OCI-LY1 (cell line): Measurements from ENCODE around the gene TPCN1.

Experiments
- H2AFZ ChIP-seq: fragments of 200-600 bp; sonication (generic), shearing (Covaris generic); 2 replicates; pipeline ENCODE4 v1.6.0; 2014; ENCODE audit warnings: antibody characterized with exemption, mild to moderate bottlenecking, low read length
- H3F3A ChIP-seq: fragments of 200-600 bp; sonication (generic), shearing (Covaris generic); 2 replicates; pipeline ENCODE4 v1.6.0; 2014; ENCODE audit warnings: mild to moderate bottlenecking, antibody characterized with exemption, low read length, moderate library complexity; ENCODE audit not compliant: insufficient read depth
- H3K27ac ChIP-seq: fragments of 200-600 bp; sonication (generic); 2 replicates; pipeline ENCODE4 v1.5.1; 2014; ENCODE audit warnings: low read length, mixed run types, mild to moderate bottlenecking, low read depth; ENCODE audit not compliant: poor library complexity, severe bottlenecking
- H3K27me3 ChIP-seq: fragments of 200-600 bp; sonication (generic); 2 replicates; pipeline ENCODE4 v1.6.0; 2014; ENCODE audit warnings: antibody characterized with exemption, mild to moderate bottlenecking, low read length, moderate library complexity; ENCODE audit not compliant: insufficient read depth
- H3K36me3 ChIP-seq: fragments of 200-600 bp; sonication (generic); 2 replicates; pipeline ENCODE4 v1.6.1; 2014; ENCODE audit warnings: mild to moderate bottlenecking, antibody characterized with exemption, low read length, moderate library complexity, mixed read lengths; ENCODE audit not compliant: insufficient read depth
- H3K4me1 ChIP-seq: fragments of 200-600 bp; sonication (generic); 2 replicates; pipeline ENCODE4 v1.5.1; 2014; ENCODE audit warnings: mild to moderate bottlenecking, low read length, moderate library complexity; ENCODE audit not compliant: insufficient read depth, severe bottlenecking
- H3K4me2 ChIP-seq: fragments of 200-600 bp; sonication (generic), shearing (Covaris generic); 2 replicates; pipeline ENCODE4 v1.6.1; 2014; ENCODE audit warnings: low read length
- H3K4me3 ChIP-seq: fragments of 200-600 bp; sonication (generic); 2 replicates; pipeline ENCODE4 v1.5.1; 2014; ENCODE audit warnings: low read length, low read depth, mild to moderate bottlenecking, mixed read lengths; ENCODE audit not compliant: poor library complexity, severe bottlenecking
- H3K79me2 ChIP-seq: fragments of 200-600 bp; shearing (Covaris generic); 2 replicates; pipeline ENCODE4 v1.6.1; 2016; ENCODE audit warnings: mixed run types, low read length, mixed read lengths; ENCODE audit not compliant: insufficient read depth
- H3K9ac ChIP-seq: fragments of 200-600 bp; sonication (generic), shearing (Covaris generic); 2 replicates; pipeline ENCODE4 v1.6.1; 2014; ENCODE audit warnings: mild to moderate bottlenecking, low read length, mixed read lengths
- H3K9me2 ChIP-seq: fragments of 200-600 bp; sonication (generic), shearing (Covaris generic); 2 replicates; pipeline ENCODE4 v1.6.1; 2014; ENCODE audit warnings: low read depth, mild to moderate bottlenecking, low read length, mixed read lengths
- H3K9me3 ChIP-seq: fragments of 200-600 bp; shearing (Covaris generic); 2 replicates; pipeline ENCODE4 v1.6.1; 2014; ENCODE audit warnings: low read length, mixed read lengths
- H4K20me1 ChIP-seq: fragments of 200-600 bp; sonication (generic), shearing (Covaris generic); 2 replicates; pipeline ENCODE4 v1.6.0; 2016; ENCODE audit warnings: mild to moderate bottlenecking, low read length; ENCODE audit not compliant: insufficient read depth
- EZH2 ChIP-seq: fragments of 200-600 bp; sonication (generic), shearing (Covaris generic); IDR thresholded peaks from 2 replicates; pipeline ENCODE4 v1.8.0; 2017; ENCODE audit warnings: borderline replicate concordance, mixed run types, mild to moderate bottlenecking, antibody characterized with exemption, low read length, moderate library complexity, mixed read lengths
- TF ChIP-seq, protein P1 (sequence below): fragments of 200-600 bp; sonication (generic), shearing (Covaris generic); IDR thresholded peaks from 2 replicates; pipeline ENCODE4 v1.5.1; 2017; ENCODE audit warnings: mild to moderate bottlenecking, antibody characterized with exemption, low read length, moderate library complexity, mixed read lengths

The TPCN1 gene

DNA sequence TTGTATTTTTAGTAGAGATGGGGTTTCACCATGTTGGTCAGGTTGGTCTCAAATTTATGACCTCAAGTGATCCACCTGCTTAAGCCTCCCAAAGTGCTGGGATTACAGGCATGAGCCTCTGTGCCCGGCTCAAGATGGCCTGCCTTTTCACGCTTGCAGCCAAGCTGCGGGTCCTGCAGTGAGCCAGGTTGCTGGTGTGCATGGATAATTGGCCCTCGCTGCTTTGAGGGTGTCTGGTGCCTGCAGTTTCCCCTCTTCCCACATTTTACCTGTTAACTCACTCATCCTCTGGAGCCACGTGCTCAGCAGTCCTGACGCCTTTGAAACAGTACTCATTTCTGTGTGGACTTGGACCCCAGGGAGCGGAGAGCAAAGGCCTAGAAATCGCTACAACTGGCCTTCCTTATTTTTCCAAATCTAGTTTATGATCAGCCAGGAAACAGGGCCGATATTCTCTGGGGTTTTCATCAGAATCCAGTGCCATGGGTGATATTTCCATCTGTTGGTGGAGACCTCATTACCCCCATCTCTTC is 42.2 kb downstream of the TPCN1 start:
- peaks cover 30% of the 10 kb centered on the region for H3K4me1 ChIP-seq
- H3K9me3 ChIP-seq = no peaks in the 10 kb centered on the region
- H3K27ac ChIP-seq = no peak overlapping the region
- peaks cover 86% of the 10 kb centered on the region for H3K36me3 ChIP-seq
- no peak overlapping the region for H3K9ac ChIP-seq
- no peak overlapping the region for H3K4me3 ChIP-seq
- no peaks in the 10 kb centered on the region for H3K27me3 ChIP-seq
- TF ChIP-seq EZH2 = no peak
- TF ChIP-seq, protein P1, sequence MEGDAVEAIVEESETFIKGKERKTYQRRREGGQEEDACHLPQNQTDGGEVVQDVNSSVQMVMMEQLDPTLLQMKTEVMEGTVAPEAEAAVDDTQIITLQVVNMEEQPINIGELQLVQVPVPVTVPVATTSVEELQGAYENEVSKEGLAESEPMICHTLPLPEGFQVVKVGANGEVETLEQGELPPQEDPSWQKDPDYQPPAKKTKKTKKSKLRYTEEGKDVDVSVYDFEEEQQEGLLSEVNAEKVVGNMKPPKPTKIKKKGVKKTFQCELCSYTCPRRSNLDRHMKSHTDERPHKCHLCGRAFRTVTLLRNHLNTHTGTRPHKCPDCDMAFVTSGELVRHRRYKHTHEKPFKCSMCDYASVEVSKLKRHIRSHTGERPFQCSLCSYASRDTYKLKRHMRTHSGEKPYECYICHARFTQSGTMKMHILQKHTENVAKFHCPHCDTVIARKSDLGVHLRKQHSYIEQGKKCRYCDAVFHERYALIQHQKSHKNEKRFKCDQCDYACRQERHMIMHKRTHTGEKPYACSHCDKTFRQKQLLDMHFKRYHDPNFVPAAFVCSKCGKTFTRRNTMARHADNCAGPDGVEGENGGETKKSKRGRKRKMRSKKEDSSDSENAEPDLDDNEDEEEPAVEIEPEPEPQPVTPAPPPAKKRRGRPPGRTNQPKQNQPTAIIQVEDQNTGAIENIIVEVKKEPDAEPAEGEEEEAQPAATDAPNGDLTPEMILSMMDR = no peak
- no peaks in the 10 kb centered on the region for H4K20me1 ChIP-seq
- no peaks in the 10 kb centered on the region for H3K79me2 ChIP-seq
- no peaks in the 10 kb centered on the region for H3K9me2 ChIP-seq
- no peaks in the 10 kb centered on the region for H3F3A ChIP-seq
- H3K4me2 ChIP-seq = no peak overlapping the region
- H2AFZ ChIP-seq = no peak overlapping the region

DNA sequence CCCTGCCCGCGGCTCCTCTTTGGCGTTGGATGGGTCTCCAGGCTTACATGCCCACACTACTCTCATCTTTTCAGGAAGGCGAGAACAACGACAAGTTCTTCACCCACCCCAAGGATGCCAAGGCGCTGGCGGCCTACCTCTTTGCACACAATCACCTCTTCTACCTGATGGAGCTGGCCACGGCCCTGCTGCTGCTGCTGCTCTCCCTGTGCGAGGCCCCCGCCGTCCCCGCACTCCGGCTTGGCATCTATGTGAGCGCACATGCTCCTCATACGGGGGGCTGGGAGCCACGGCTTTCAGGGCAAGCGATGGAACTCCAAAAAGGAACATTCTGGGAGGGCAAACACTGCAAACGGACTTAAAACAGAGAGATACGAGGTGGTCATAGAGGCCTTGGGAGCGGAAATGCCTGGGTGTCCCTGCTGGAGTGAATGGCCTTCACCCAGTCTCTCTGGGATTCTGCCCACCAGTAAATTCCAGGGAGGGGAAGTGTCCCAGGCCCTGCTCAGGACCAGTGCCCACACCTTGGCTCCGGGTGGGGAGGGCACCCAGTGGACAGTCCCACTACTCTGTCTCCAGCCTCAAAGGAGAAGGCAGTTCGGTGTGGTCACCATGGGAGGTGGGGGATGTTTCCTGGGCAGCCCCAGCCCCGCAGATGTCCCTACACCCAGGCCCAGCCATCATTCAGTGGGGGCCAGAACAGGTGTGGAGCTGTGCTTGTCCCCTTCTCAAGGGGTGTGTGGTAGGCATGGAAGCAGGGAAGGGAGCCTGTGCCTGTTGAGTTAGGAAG is 45.0 kb downstream of the TPCN1 start:
- Histone ChIP-seq H3F3A (no peaks in the 10 kb centered on the region), H3K4me2 (no peak overlapping the region), H3K9me3 (no peaks in the 10 kb centered on the region), H4K20me1 (no peaks in the 10 kb centered on the region), H3K79me2 (no peaks in the 10 kb centered on the region), H3K9me2 (no peaks in the 10 kb centered on the region), H3K4me3 (no peak overlapping the region), H2AFZ (no peak overlapping the region), H3K9ac (no peak overlapping the region), H3K4me1 (peaks cover 8% of the 10 kb centered on the region), H3K36me3 (peaks cover 93% of the 10 kb centered on the region), H3K27ac (no peak overlapping the region), H3K27me3 (no peaks in the 10 kb centered on the region)
- TF ChIP-seq, protein P1 = no peak
- no peak for TF ChIP-seq EZH2

DNA sequence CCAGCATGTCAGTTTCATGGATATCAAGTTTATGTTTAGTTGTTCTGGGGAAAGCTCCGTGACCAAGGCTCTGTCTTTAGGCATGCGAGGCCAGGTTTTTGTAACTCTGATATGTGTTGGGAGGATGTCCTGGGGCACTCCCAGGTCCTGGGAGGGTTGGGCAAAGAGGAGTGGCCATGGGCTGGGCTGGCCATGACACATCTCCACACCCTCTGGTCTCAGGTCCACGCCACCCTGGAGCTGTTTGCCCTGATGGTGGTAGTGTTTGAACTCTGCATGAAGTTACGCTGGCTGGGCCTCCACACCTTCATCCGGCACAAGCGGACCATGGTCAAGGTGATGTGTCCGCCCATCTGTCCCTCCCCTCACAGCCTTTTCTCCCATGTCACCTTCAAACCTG is 46.4 kb downstream of the TPCN1 start:
- Histone ChIP-seq H3K9me2 (no peaks in the 10 kb centered on the region), H3K79me2 (no peaks in the 10 kb centered on the region), H3K36me3 (peaks cover 94% of the 10 kb centered on the region), H3K9ac (no peak overlapping the region), H3F3A (no peaks in the 10 kb centered on the region), H3K4me3 (no peak overlapping the region), H2AFZ (no peak overlapping the region), H3K9me3 (no peaks in the 10 kb centered on the region), H3K27ac (no peak overlapping the region), H3K4me2 (no peak overlapping the region), H4K20me1 (no peaks in the 10 kb centered on the region), H3K4me1 (no peaks in the 10 kb centered on the region), H3K27me3 (no peaks in the 10 kb centered on the region)
- no peak for TF ChIP-seq EZH2
- TF ChIP-seq, protein P1 = no peak
